ENCODE data around the gene PTK7.

- TF ChIP-seq TCF7 (CRISPR knock-in tag; IDR thresholded peaks at IDR 0.05; ENCODE audit: low read depth) (no peak), CTCF (IDR thresholded peaks at IDR 0.05) (no peak)
Measured at GRCh38 chr6:43095939-43096338, 19.8 kb downstream of the PTK7 start.

Measured in WTC11 (cell line).